HepG2 (cell line): ENCODE measurements around the gene SMIM41. TPM values are rescaled to one million over a fixed set of nuclear protein-coding genes. Genes with fewer than 3 reads are reported as not detected.

Experiments
- ATAC-seq: fragments of 200-7000 bp; cut with Tn5 transposase; 3 replicates; pipeline ENCODE4 v1.9.1; 2020; ENCODE audit warnings: mild to moderate bottlenecking, moderate library complexity
- BruUV-seq: library from RNA; stranded (reverse); fragments of 400-500 nt; replicated peaks from 2 replicates; lab custom pipeline; 2021; lab: Mats Ljungman, UMichigan
- CTCF ChIA-PET: fragments of 300-600 bp; formaldehyde crosslinking; extraction: SDS; loops from one replicate; lab custom pipeline; 2021; ENCODE audit warnings: low total read pairs, inconsistent platforms, low intra/inter-chr PET ratio; lab: Yijun Ruan, JAX
- POLR2A ChIA-PET: fragments of 350-600 bp; sonication (Branson Sonifier 250); formaldehyde crosslinking; loops from one replicate; lab custom pipeline; 2020; ENCODE audit warnings: antibody characterized with exemption, inconsistent platforms; lab: Yijun Ruan, JAX
- DNase-seq: peaks from one replicate; pipeline ENCODE4 v3.0.0-alpha.2; 2015; ENCODE audit warnings: low spot score
- FAIRE-seq: peaks from 3 replicates; lab custom pipeline; 2011; peaks lifted over from hg19 to GRCh38; lab: Jason Lieb, UNC
- H2AFZ ChIP-seq: one replicate; pipeline ENCODE4 v1.6.1; 2011; ENCODE audit warnings: low read length, inconsistent platforms
- H3K27ac ChIP-seq: fragments of 300-600 bp; 3 replicates; pipeline ENCODE4 v1.8.0; 2011; ENCODE audit warnings: mixed run types, mild to moderate bottlenecking, mixed read lengths, low read length, inconsistent platforms; ENCODE audit not compliant: insufficient read depth; ENCODE audit errors: extremely low read length
- H3K27me3 ChIP-seq, 2 experiments: fragments of 200-600 bp in 1 of 2; 2 replicates in 1 of 2; 3 replicates in 1 of 2; pipeline versions ENCODE4 v1.6.0 to v1.8.0; 2011; ENCODE audit warnings: low read length in 2 of 2, mild to moderate bottlenecking in 2 of 2, moderate library complexity in 2 of 2, inconsistent platforms in 1 of 2; ENCODE audit not compliant: insufficient read depth in 2 of 2, control insufficient read depth in 1 of 2
- H3K36me3 ChIP-seq, 2 experiments: fragments of 200-600 bp in 1 of 2; replicated peaks in 1 of 2; 2 replicates in 1 of 2; 3 replicates in 1 of 2; pipeline versions ENCODE4 v1.5.1 to v1.8.0; 2011; ENCODE audit warnings: low read length in 2 of 2, inconsistent platforms in 1 of 2; ENCODE audit not compliant: insufficient read depth in 2 of 2, control insufficient read depth in 1 of 2
- H3K4me1 ChIP-seq: 2 replicates; pipeline ENCODE4 v1.5.1; 2012; ENCODE audit warnings: low read length, inconsistent platforms; ENCODE audit not compliant: insufficient read depth
- H3K4me2 ChIP-seq: 2 replicates; pipeline ENCODE4 v1.6.0; 2011; ENCODE audit warnings: low read depth, low read length, inconsistent platforms
- H3K4me3 ChIP-seq, 3 experiments: fragments of 200-600 bp in 1 of 3; sonication (generic), shearing (Covaris generic) in 1 of 3; replicated peaks in 1 of 3; 2 replicates each; pipeline ENCODE4 v1.5.1; 2011 to 2016; ENCODE audit warnings: low read length in 3 of 3, inconsistent platforms in 2 of 3, low read depth in 2 of 3, mild to moderate bottlenecking in 2 of 3, control low read depth in 1 of 3, mixed read lengths in 1 of 3; ENCODE audit not compliant: insufficient read depth in 1 of 3
- H3K79me2 ChIP-seq: one replicate; pipeline ENCODE4 v1.6.1; 2011; ENCODE audit warnings: low read length, inconsistent platforms; ENCODE audit not compliant: insufficient read depth
- H3K9ac ChIP-seq: 2 replicates; pipeline ENCODE4 v1.6.0; 2011; ENCODE audit warnings: mild to moderate bottlenecking, low read depth, low read length, inconsistent platforms; ENCODE audit not compliant: insufficient read depth
- H3K9me3 ChIP-seq: 2 replicates; pipeline ENCODE4 v1.5.1; 2012; ENCODE audit warnings: mild to moderate bottlenecking, low read length
- H4K20me1 ChIP-seq: 2 replicates; pipeline ENCODE4 v1.6.0; 2011; ENCODE audit warnings: inconsistent platforms, mild to moderate bottlenecking, low read length, moderate library complexity; ENCODE audit not compliant: insufficient read depth
- CEBPB ChIP-seq: IDR thresholded peaks from 2 replicates; pipeline ENCODE4 v1.6.1; 2011; ENCODE audit warnings: low read depth, low read length, improper control_type of control experiment, borderline replicate concordance
- CHD2 ChIP-seq: IDR thresholded peaks from 2 replicates; pipeline ENCODE4 v1.6.1; 2011; ENCODE audit warnings: low read depth, low read length, improper control_type of control experiment
- FOSL2 ChIP-seq: sonication (generic); formaldehyde crosslinking; IDR thresholded peaks from 2 replicates; pipeline ENCODE4 v1.4.0; 2020; ENCODE audit warnings: missing genetic modification reagents
- PAF1 ChIP-seq: IDR thresholded peaks from 2 replicates; pipeline ENCODE4 v1.6.1; 2016; ENCODE audit warnings: missing genetic modification reagents, missing compliant biosample characterization
- ZNF44 ChIP-seq: sonication (generic); formaldehyde crosslinking; IDR thresholded peaks from 2 replicates; pipeline ENCODE4 v1.5.1; 2020; ENCODE audit warnings: mild to moderate bottlenecking, missing genetic modification reagents
- ZNF580 ChIP-seq: IDR thresholded peaks from 2 replicates; pipeline ENCODE4 v1.6.1; 2016; ENCODE audit warnings: low read depth, borderline replicate concordance
- ZNF691 ChIP-seq: sonication (generic); formaldehyde crosslinking; IDR thresholded peaks from 2 replicates; pipeline ENCODE4 v1.4.0; 2020; ENCODE audit warnings: missing genetic modification reagents, low read depth, mild to moderate bottlenecking, borderline replicate concordance
- ZNF703 ChIP-seq: sonication (generic); formaldehyde crosslinking; IDR thresholded peaks from 2 replicates; pipeline ENCODE4 v1.5.1; 2020; ENCODE audit warnings: missing genetic modification reagents, mild to moderate bottlenecking, moderate library complexity, borderline replicate concordance
- ZNF841 ChIP-seq: sonication (generic); formaldehyde crosslinking; IDR thresholded peaks from 2 replicates; pipeline ENCODE4 v1.8.1; 2023; ENCODE audit warnings: missing genetic modification reagents, borderline replicate concordance
- WGBS: methylation state at CpG from one replicate; pipeline ENCODE4 v1.1.6; 2017; ENCODE audit warnings: low lambda C conversion rate; 5-methylcytosine and 5-hydroxymethylcytosine counted together
- in situ Hi-C: cut with HindIII; loops from 2 replicates; pipeline ENCODE4 v1.10.0; 2017; ENCODE audit warnings: low pct_unique_long_range_greater_than_20kb; ENCODE audit not compliant: extremely low pct_ligation_motif_present
- intact Hi-C: fragments of 100-400 bp; cut with micrococcal nuclease; formaldehyde crosslinking; loops from one replicate; pipeline ENCODE4 v1.10.0; 2022; ENCODE audit not compliant: unreplicated experiment
- polyA plus RNA-seq, 8 experiments: library from polyadenylated mRNA; depleted of rRNA in 3 of 8; stranded (reverse) in 7 of 8; unstranded in 1 of 8; fragments of >200 nt; fragmentation: Illumina TruSeq in 4 of 8; extraction: Trizol in 4 of 8; gene quantifications; 2 replicates each; pipeline versions ENCODE4 v1.2.1 to v1.2.3, GENCODE V29; 2011 to 2016; ENCODE audit warnings: low read depth in 4 of 8, missing spikeins in 1 of 8, mixed read lengths in 1 of 8; ENCODE audit not compliant: insufficient read depth in 1 of 8
- total RNA-seq, 5 experiments: library from RNA; depleted of rRNA; stranded (reverse); fragments of >200 nt; fragmentation: Illumina TruSeq; extraction: Trizol; gene quantifications; 2 replicates each; pipeline ENCODE4 v1.2.3, GENCODE V29; 2016; ENCODE audit warnings: low read depth in 1 of 5

SMIM41 gene
- total and polyA plus RNA-seq, 2 of the 13 experiments (the other 11 are each of a cell fraction or from before 2014, with no cell fraction given), result not detected

- Histone ChIP-seq H3K4me3 (no peak overlapping the region; a peak in 1 of 6 replicates), H3K79me2 (no peaks in the 10 kb centered on the region), H3K9ac (no peak overlapping the region), H3K36me3 (no peaks in the 10 kb centered on the region), H3K4me1 (peaks cover 40% of the 10 kb centered on the region), H3K4me2 (no peak overlapping the region), H2AFZ (no peak overlapping the region), H3K9me3 (no peaks in the 10 kb centered on the region), H4K20me1 (no peaks in the 10 kb centered on the region), H3K27me3 (peaks cover 12 to 55% of the 10 kb centered on the region in 2 experiments), H3K27ac (no peak overlapping the region)
- WGBS, result 27% methylated on average over 20 of the region's 22 CpGs
- FAIRE-seq, result no peak
- no peak for ATAC-seq
- in situ Hi-C loops, result no loop called here
- ChIA-PET POLR2A (no interaction called here), CTCF (no interaction called here)
- no peak for DNase-seq
- TF ChIP-seq CHD2 (no peak), ZNF580 (CRISPR knock-in tag) (no peak), ZNF841 (CRISPR knock-in tag) (no peak), CEBPB (no peak), ZNF691 (CRISPR knock-in tag) (no peak), ZNF703 (CRISPR knock-in tag) (no peak), FOSL2 (CRISPR knock-in tag) (no peak), ZNF44 (CRISPR knock-in tag) (no peak), PAF1 (CRISPR knock-in tag) (no peak)
- BruUV-seq, result no TSS peak
- intact Hi-C loops, result no loop called here
These were observed 7.7 kb downstream of the SMIM41 start for GRCh38 chr12:52086944-52087835.
